Erythroblast (primary cell): ENCODE results near the gene MTAP.

ENCODE experiments used
- DNase-seq, 2 experiments: peaks; one replicate each; lab custom pipeline; 2025; lab: John Stamatoyannopoulos, UW
- GATA1 ChIP-seq: IDR thresholded peaks from 2 replicates; pipeline ENCODE4 v1.6.1; 2011; ENCODE audit warnings: low read depth, mild to moderate bottlenecking, control low read depth, low read length, moderate library complexity
- POLR2A ChIP-seq: IDR thresholded peaks from 2 replicates; pipeline ENCODE4 v1.6.1; 2011; ENCODE audit warnings: mild to moderate bottlenecking, low read length

MTAP gene

DNA sequence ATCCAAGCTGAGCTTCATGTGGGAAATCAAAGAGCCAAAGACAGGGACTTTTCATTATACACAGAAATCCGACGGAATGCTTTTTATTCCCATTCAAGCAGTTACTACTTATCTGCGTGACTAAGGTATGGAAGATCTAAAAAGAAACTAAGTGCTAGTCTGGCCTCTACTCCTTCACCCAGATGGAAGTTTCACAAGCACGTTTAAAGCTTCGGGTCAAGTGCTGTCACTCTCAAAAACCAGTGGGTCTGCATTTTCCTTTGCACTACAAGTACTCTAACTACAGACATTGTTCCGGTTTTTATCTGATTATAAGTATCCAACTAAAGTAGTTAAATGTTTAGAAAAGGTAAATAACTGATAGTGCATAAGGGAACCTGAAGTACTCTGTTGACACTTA, 13.7 kb upstream of the MTAP start:
- DNase-seq: no peak
- no peak for TF ChIP-seq GATA1
- no peak for TF ChIP-seq POLR2A

DNA sequence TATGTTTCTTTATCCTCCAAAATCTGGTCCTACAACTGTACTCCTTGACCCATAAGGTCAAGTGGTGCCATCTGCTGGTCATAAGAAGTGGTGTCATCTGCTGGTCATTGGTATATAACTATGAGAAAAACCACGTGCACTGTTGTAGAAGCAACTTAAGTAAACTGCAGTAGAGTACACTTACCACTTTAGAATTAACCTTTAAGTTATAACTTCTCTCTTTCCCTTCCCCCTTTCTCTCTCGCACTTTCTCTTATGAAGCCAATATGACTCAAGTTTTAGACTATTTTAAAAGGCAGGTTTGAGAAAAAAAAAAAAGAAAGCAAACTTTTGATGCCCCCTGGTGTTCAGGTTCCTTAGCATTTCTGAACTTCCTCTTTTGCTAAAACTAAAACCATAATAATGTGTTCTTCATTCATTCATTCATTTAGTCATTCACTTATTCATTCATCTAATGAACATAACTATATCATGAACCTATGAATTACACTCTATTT, 12.8 kb upstream of the MTAP start:
- TF ChIP-seq GATA1: no peak
- TF ChIP-seq POLR2A: no peak
- peak; percentile 86 to 87 for DNase-seq

DNA sequence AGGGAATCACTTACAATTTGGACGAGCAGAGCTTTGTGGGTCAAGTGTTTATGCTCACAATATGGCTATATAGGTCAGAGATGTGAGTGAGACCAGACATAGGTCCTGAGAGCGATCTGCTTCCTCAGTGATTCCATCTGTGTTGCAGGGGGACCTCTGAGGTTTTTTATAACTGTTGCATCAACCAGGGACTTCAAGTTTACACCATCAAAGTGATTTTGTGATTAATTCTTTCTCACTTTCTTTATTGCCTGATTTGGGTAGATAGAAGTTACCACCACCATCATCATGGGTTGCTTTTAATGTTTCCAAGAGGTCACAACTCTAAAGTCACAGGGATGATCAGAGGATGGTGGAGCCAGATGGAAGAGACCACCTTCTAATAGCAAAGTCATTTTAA, 7.0 kb upstream of the MTAP start:
- no peak for DNase-seq
- no peak for TF ChIP-seq GATA1
- TF ChIP-seq POLR2A: no peak

DNA sequence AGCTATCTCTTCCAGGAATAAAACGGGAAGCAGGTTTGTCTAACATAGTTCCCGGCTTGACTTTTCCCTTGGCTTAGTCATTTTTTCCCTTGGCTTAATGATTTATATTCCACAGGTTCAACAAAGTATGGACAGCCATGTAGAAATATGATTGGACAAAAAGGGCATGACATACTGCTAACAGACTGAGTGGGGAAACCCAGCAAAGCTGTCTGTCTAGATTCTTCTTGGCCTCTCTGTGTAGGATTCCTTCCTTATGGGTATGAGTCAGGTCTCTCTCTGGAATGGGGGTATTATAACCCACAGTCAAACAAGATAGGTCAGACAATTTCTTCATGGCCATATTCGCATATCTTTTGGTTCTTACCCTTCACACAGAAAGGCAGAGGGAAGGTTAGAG, 5.7 kb upstream of the MTAP start:
- no peak for DNase-seq
- TF ChIP-seq GATA1 (no peak), POLR2A (no peak)

DNA sequence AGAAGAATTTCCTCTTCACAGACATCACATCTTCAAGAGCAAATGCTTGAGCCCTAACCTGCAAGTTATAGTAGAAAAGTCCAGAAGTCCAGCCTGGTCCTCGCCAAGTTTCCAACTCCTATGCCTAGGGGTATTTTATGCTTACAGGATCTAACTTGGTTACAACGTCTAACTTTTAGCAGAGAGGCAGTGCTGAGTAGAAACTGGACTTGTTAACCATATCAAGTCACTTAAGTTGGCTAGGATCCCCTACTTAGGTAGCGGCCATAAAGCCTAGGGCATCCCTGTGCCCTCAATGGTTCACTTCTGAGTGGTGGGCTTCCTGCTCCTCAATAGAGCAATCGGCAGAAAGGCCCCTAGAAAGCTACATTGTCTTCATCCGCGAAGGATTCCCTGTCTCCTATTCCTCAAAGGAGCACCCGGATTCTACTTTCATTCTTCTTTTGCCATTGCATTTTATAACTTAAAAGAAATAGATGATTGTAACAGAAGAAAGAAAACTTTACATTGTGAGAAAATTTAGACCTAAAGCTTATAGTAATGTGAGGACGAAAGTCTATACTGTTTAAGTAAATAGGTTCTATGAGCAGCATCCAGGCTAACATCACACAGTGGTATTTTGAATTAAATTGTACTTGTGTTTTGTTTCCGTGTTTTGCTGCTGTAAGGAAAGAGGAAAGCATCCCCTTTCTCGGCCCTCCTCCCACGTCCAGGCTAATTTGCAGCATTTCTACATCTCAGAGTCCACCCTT, 1.3 kb upstream of the MTAP start:
- TF ChIP-seq POLR2A: no peak
- no peak for TF ChIP-seq GATA1
- DNase-seq: peak in 1 of 2 experiments; percentile 3

DNA sequence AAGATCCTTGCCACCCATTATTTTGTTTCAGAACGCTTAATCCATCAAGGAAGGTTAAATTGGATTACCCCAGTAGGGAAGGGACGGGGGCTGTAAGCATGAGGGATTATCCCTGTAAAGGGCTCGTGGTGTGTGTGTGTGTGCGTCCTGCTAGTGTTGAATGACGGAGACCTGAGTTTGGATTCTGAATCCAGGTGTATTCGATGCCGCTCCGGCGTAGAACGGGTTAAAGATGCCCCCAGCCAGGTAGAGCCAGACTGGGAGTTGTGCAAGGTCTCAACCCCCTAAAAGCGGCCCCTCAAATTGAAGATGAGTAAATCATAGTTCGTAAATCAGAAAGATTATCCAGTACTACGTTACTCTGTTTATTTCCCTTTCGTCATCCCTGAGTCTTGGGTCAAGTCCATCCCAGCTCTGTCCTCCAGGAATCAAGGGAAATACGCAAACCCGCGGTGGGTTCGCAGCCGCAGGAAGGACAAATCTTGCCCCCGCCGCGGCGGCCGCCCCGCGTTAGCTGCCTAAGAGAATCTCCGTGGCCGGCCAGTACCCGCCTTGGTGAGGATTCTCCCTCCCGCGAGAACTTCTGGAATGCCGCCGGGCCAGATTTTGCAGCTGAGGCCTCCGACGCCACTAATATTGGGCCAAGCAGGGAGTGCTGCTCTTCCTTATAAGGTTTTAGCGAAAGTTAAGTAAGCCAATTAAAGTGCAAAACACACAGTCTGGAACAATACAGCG, 586 bp upstream of the MTAP start:
- TF ChIP-seq POLR2A: no peak
- TF ChIP-seq GATA1: no peak
- DNase-seq: peak; percentile 48 to 55

DNA sequence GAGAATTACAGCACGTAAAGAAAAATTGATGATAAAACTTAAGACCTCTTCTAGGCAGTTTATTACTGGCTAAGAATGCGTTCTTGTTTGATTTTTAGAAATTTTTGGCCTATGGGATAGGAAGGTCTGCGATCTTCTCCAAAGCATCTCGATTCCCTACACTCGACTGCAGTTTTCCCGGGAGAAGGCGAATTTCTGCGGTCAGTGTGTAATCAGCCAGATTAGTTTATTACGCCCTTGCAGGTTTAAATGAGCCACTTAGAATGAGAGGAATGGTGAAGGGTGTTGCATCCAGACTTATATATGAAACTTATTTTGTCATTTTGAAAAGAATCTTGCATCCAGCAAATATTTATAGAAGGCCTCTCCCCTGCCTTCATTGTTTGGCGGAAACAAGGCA, 1.2 kb downstream of the MTAP start:
- TF ChIP-seq GATA1 (no peak), POLR2A (no peak)

DNA sequence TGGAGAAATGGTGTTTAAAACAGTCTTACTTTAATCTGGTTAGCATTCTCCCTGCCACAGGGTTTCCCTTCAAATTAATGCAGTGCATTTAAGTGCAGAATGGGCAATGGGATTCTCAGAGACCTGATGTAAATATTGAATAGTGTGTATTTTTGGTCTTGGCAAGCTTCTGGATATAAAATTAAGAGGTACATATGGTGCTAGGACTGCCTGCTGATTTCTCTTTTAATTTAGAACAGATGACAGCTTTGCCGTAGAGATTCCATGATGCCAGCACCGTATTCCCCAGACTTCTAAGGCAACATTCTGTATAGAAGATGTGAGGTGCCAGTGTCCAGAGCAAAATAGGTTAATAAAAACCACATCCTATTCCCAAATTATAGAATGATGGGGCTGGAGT, 1.9 kb downstream of the MTAP start:
- DNase-seq: no peak
- no peak for TF ChIP-seq POLR2A
- no peak for TF ChIP-seq GATA1

More for the DNA sequence above, 1.2 kb downstream of the MTAP start:
- peak in 1 of 2 experiments; percentile 32 for DNase-seq

DNA sequence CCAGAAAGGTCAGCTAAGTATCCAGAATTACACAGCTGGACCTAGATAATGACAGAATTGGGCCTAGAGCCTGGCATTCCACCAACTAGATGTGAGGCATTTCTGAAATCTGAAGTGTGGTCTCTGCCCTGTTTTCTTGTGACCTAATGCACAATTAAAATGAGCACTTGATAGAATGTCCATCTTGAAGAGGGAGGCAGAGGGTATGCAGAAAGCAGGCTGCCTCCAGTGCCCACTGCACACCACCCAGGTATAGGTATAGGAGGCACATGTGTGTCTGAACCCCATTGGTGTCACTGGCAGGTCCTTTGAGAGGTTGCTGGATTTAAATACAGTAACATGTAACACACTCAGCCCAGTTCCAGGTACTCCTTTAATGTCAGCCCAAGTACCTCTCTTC, 2.4 kb downstream of the MTAP start:
- DNase-seq: no peak
- no peak for TF ChIP-seq GATA1
- TF ChIP-seq POLR2A: no peak

DNA sequence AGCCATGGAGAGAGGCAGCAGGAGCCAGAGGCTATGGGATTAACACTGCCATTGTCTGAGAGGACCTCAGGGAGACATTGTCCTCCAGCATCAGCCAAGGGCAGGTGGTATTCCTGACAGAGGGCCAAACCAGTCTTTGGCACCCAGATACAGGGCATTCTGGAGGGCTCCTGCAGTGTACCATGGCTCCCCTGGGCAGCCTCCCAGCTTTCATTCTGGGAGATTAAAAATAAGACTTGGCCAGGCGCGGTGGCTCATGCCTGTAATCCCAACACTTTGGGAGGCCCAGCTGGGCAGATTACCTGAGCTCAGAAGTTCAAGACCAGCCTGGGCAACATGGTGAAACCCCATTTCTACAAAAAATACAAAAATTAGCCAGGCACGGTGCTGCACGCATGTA, 4.2 kb downstream of the MTAP start:
- no peak for DNase-seq
- no peak for TF ChIP-seq POLR2A
- TF ChIP-seq GATA1: no peak

DNA sequence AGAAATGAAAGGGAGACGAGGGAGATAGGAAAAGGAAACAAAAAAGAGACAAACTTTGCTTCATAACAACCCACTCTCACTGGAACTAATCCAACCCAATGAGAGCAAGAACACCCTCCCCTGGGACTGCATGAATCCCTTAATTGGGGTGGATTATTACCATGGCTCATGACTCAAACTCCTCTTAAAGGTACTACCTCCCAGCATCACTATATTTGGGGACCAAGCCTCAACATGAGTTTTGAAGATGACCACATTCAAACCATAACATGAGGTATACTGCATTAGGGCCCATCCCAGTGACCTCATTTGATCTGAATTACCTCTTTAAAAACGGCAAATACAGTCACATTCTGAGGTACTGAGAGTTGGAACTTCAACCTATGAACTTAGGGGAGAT, 8.0 kb downstream of the MTAP start:
- TF ChIP-seq POLR2A (no peak), GATA1 (no peak)

DNA sequence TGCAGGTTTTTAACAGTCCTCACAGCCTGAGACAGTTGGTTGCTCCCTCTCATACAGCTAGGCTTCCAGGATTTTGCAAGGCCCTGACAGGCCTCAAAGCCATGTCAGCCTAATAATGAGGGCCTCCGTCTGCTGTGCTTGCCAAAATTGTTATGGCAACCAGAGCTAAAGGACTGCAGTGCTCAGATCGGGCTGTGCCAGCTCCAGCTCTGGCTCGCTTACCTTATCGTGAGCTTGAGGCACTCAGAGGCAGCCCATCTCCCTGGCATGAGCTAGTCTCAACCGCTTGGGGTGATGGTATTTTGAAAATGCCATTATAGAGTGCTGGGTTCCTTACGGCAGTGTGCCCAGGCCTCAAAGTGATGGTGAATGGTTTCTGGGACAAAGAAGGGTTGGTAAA, 8.4 kb downstream of the MTAP start:
- TF ChIP-seq GATA1: no peak
- no peak for TF ChIP-seq POLR2A
- DNase-seq: no peak

More for the DNA sequence above, 8.0 kb downstream of the MTAP start:
- no peak for DNase-seq

DNA sequence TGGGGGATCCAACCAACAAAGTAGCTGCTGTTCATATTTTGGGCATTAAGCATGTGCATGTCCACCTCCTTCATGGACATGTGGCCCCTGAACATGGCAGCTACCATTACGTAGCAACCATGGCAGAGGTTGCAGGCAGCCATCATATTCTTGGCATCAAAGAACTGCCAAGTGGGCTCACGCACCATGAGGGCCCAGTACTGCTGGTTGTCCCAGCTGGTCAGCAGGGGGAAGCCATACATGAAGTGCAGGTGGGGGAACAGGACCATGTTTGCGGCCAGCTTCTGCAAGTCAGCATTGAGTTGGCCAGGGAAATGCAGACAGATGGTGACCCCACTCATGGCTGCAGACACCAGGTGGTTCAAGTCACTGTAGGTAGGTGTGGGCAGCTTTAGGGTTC, 9.5 kb downstream of the MTAP start:
- DNase-seq: no peak
- TF ChIP-seq POLR2A (no peak), GATA1 (no peak)

DNA sequence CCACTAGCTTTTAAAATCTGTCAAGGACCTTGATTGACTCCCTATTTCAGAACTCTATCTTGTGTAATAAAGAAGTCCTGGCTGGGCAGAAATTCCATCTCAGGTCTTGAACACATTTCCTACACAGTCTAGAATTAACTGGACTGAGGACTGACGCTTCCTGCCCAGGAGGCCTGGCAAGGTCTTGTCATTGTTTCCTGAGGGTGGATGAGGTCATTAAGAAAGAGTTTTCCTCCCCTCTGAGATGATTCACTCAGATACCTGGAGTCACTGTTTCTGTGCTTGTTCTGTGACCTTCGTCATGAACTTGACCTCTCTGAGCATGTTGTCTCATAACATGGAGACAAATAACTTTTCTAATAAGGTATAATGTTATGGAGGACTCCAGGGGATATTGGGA, 10.0 kb downstream of the MTAP start:
- no peak for TF ChIP-seq POLR2A
- no peak for TF ChIP-seq GATA1
- DNase-seq: no peak

DNA sequence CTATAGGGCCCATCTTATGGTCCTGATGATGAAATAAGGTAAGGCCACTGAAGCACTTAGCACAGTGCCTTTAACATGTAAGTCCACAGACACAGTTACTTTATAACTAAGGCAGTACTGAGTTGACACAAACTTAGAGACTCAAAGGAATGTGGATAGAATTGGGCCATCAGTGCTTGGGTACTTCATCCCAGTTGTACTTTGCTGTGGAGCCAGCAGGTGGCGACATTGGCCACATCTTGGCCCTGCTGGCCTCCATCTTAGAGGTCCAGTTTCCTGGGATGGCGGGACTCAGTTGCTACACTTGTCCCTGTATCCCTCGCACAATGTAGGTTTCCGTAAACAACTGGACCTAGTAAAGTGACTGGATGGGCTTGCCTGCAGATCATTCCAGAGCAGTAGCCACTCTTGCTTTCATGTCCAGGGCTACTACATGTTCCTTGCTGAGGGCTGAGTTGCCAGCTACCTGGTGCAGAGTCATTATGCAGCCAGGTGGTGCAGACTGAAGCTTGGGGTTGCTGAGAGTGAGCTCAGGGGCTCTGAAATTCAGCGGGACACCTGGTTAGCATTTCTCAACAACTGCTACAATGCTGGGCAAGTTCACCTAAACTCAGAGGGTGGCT, 10.6 kb downstream of the MTAP start:
- TF ChIP-seq GATA1 (no peak), POLR2A (no peak)
- DNase-seq: peak; percentile 70 to 83
